Mucosa of rectum (tissue), 2 donors: ENCODE data around the gene ZNF608.

Experiments used
- H3K27ac ChIP-seq, 2 donors: one replicate each; pipeline ENCODE4 v1.7.0; 2013; ENCODE audit warnings: inconsistent platforms in 2 of 2, low read depth in 2 of 2, low read length in 2 of 2
- H3K27me3 ChIP-seq, 2 donors: one replicate each; pipeline ENCODE4 v1.7.0; 2013; ENCODE audit warnings: low read length in 2 of 2; ENCODE audit not compliant: control insufficient read depth in 2 of 2, insufficient read depth in 2 of 2
- H3K36me3 ChIP-seq, 2 donors: one replicate each; pipeline ENCODE4 v1.7.0; 2013; ENCODE audit warnings: low read length in 2 of 2; ENCODE audit not compliant: control insufficient read depth in 2 of 2, insufficient read depth in 2 of 2
- H3K4me1 ChIP-seq, 2 donors: one replicate each; pipeline ENCODE4 v1.7.0; 2013; ENCODE audit warnings: low read length in 2 of 2, mild to moderate bottlenecking in 1 of 2; ENCODE audit not compliant: control insufficient read depth in 2 of 2, insufficient read depth in 2 of 2
- H3K4me3 ChIP-seq, 2 donors: one replicate each; pipeline ENCODE4 v1.7.0; 2013; ENCODE audit warnings: low read length in 2 of 2
- H3K9ac ChIP-seq, 2 donors: one replicate each; pipeline ENCODE4 v1.7.0; 2013; ENCODE audit warnings: low read length in 2 of 2, low read depth in 1 of 2, mild to moderate bottlenecking in 1 of 2
- H3K9me3 ChIP-seq, 2 donors: one replicate each; pipeline ENCODE4 v1.7.0; 2013; ENCODE audit warnings: low read length in 2 of 2; ENCODE audit not compliant: control insufficient read depth in 2 of 2
- donor health status: healthy.
- donor health status: Normal muscosa, but diverticular disease.

ZNF608 gene

DNA sequence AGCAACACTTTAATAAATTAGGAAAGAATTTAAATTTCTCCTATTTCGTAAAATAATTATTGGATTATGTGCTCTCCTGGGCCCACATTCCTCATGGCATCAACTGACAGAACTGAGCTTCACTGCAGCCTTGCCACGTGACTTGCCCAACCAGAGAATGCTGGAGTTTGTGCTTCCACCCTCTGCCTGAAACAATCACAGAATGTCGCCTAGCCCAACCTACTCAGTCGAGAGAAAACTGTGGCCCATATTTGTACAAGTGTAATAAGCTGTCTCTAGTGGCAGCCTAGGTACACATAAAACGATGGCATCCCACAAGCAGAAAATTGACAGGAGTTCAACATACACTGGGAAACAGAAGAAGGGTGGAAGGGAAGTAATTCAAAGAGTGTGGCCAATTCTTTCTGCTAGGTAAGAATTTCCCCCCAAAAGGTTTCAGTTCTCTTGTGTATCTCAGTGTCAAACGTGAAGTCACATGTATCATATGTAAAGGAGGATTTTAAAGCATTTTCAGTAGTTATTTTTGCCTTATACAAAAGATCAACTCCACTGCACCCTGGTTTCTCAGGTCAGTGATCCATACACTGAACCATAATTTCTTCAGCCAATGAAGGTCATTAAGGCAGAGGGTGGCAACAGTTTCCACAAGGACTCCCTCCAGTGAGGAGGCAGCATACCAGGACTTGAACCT lies 41.7 kb downstream of the ZNF608 start:
- H3K4me3 ChIP-seq, result no peak overlapping the region
- H3K27ac ChIP-seq, result peak overlapping the region; percentile 3 to 17
- H3K27me3 ChIP-seq, result no peaks in the 10 kb centered on the region
- no peaks in the 10 kb centered on the region for H3K9me3 ChIP-seq
- H3K4me1 ChIP-seq, result peaks cover 28 to 39% of the 10 kb centered on the region in 2 donors
- no peak overlapping the region for H3K9ac ChIP-seq
- H3K36me3 ChIP-seq, result peaks cover 0 to 8% of the 10 kb centered on the region in 2 donors

DNA sequence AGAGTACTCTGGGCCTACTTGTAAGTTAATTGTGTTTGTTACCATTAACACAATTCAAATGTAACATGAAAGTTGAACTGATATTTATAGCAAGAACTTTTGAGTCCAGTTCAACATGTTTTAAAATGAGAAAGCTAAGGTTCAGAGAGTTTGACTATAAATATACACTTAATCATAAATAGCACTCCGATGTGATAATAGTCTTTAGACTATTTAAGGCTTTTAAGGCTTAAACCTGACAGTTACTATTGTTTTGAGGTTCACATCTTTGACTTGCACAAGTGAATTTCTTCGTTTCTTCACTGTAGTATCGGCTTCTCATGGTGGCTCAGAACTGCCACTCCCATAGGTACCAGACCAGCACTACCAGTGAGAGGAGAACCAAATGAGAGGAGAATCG lies 42.4 kb downstream of the ZNF608 start:
- H3K27ac ChIP-seq, result no peak overlapping the region
- H3K36me3 ChIP-seq, result peaks cover 0 to 8% of the 10 kb centered on the region in 2 donors
- no peaks in the 10 kb centered on the region for H3K9me3 ChIP-seq
- H3K27me3 ChIP-seq, result no peaks in the 10 kb centered on the region
- H3K9ac ChIP-seq, result no peak overlapping the region
- H3K4me1 ChIP-seq, result peaks cover 28 to 39% of the 10 kb centered on the region in 2 donors
- no peak overlapping the region for H3K4me3 ChIP-seq

DNA sequence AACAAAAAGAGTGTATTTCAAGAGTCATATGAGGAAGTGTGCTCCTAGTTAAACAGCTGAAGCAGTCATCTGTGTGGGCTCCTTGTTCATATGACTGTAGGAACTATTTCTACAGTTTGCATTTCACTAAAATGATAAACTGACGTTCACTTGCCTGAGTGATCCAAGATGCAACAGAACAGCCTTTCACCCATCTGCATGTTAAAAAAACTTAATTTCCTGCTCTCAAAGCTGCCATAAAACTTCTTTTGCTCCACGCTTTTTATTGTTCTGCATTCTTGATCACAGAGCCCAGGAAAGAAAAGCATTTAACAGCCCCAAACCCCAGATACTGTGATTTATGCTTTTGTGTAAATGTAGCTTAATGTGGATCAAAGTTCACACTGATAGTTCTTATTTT lies 43.9 kb downstream of the ZNF608 start:
- Histone ChIP-seq H3K27me3 (no peaks in the 10 kb centered on the region), H3K36me3 (peaks cover 0 to 8% of the 10 kb centered on the region in 2 donors), H3K27ac (peak overlapping the region in 1 of 2 donors; percentile 21), H3K4me1 (peaks cover 27 to 41% of the 10 kb centered on the region in 2 donors), H3K9me3 (no peaks in the 10 kb centered on the region), H3K9ac (no peak overlapping the region), H3K4me3 (peak overlapping the region in 1 of 2 donors; percentile 7)

DNA sequence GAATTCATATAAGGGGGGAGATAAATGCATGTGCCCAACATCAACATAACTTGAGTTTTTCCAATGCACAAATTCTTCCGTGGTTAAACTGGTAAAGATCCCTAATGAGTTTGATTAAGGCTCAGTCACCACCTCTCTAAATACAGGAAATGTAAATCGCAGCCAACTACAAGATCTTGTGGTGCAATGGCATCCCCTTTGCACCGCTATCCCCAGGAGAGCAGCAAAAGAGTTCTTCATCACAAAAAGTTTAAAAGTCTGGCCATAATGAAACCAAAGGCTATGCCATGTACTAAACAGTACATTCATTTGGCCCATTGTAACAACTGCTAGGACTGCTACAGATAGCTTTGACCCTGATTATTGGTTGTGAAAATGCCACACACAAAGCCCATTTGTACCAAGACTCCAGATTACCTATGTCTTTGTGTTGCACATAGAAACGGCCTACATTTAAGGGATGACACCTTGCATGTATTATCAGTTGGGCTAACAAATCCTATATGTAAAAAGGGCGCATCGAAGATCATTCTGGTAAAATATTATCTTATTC lies 44.5 kb downstream of the ZNF608 start:
- H3K27ac ChIP-seq, result peak overlapping the region in 1 of 2 donors; percentile 21
- H3K9me3 ChIP-seq, result no peaks in the 10 kb centered on the region
- H3K4me3 ChIP-seq, result no peak overlapping the region
- peaks cover 0 to 8% of the 10 kb centered on the region in 2 donors for H3K36me3 ChIP-seq
- no peaks in the 10 kb centered on the region for H3K27me3 ChIP-seq
- H3K4me1 ChIP-seq, result peaks cover 21 to 37% of the 10 kb centered on the region in 2 donors
- no peak overlapping the region for H3K9ac ChIP-seq

DNA sequence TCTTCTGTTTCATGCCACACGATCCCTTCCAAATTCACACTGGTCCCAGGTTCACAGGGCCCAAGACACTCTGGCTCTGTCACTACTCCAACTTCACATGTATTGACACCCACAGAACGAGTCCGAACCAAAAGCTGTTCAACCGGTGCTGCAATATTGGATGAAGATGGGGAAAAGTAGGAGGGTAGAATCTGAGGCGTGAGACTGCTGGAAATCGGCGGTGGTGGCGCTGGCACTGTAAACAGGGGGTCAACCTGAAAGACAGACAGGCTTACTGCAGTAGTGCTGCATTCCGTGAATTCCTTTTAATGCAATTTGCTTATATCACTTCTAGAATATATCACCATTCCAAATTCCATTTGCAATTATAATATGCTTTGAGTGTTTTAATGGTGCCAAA lies 45.4 kb downstream of the ZNF608 start:
- H3K9me3 ChIP-seq, result no peaks in the 10 kb centered on the region
- H3K4me1 ChIP-seq, result peaks cover 17 to 33% of the 10 kb centered on the region in 2 donors
- peaks cover 0 to 8% of the 10 kb centered on the region in 2 donors for H3K36me3 ChIP-seq
- no peak overlapping the region for H3K27ac ChIP-seq
- H3K9ac ChIP-seq, result no peak overlapping the region
- H3K4me3 ChIP-seq, result no peak overlapping the region
- no peaks in the 10 kb centered on the region for H3K27me3 ChIP-seq

DNA sequence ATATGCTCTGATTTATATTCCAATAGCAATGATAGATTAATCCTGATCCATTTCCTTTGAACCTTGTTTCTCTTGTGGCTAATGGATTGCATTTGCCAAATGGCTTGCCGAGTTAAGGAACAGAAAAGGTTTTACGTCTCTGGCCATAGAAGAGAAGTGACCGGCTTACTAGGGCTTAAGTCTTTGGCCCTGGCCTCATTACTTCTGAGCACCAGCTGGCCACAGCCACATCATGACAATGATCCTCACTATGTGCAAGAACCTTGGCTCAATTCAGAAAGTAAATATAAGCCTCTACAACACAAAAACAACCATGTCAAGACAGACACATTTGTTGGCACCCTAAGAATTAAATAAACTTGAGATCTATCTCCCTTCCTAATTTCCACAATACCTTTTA lies 46.1 kb downstream of the ZNF608 start:
- H3K9ac ChIP-seq, result no peak overlapping the region

GRCh38 chr5:124698770-124699169 lies 47.7 kb downstream of the ZNF608 start:
- Histone ChIP-seq H3K9ac (no peak overlapping the region), H3K4me3 (no peak overlapping the region), H3K4me1 (peaks cover 7 to 21% of the 10 kb centered on the region in 2 donors), H3K9me3 (no peaks in the 10 kb centered on the region), H3K36me3 (peaks cover 0 to 8% of the 10 kb centered on the region in 2 donors), H3K27me3 (no peaks in the 10 kb centered on the region), H3K27ac (peak overlapping the region; percentile 45 to 74)

More for the DNA sequence above, 46.1 kb downstream of the ZNF608 start:
- Histone ChIP-seq H3K27me3 (no peaks in the 10 kb centered on the region), H3K4me1 (peaks cover 13 to 28% of the 10 kb centered on the region in 2 donors), H3K27ac (no peak overlapping the region), H3K36me3 (peaks cover 0 to 8% of the 10 kb centered on the region in 2 donors), H3K9me3 (no peaks in the 10 kb centered on the region), H3K4me3 (no peak overlapping the region)

- Histone ChIP-seq H3K9me3 (no peaks in the 10 kb centered on the region), H3K27me3 (no peaks in the 10 kb centered on the region), H3K36me3 (peaks cover 0 to 8% of the 10 kb centered on the region in 2 donors), H3K27ac (peak overlapping the region; percentile 45 to 74), H3K9ac (no peak overlapping the region), H3K4me1 (peaks cover 7 to 21% of the 10 kb centered on the region in 2 donors), H3K4me3 (no peak overlapping the region)
These were observed 48.4 kb downstream of the ZNF608 start for GRCh38 chr5:124697933-124698591.

DNA sequence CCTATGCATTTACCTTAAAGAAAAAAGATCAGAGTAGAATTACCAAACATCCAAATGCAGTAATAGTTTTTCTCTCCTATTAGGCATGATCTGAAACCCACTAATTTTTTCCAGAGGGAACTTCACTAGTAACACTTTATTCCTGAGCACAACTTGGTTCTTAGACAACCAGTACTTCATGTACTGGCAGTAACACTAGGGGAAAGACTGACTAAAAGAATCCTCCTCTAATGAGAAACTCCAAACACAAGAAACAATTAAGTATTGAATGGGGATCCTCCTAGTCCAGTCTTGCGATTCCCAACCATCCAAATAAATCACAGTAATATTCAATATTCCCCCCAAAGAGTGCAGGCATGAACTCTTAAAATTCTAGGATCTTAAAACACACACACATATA lies 48.9 kb downstream of the ZNF608 start:
- Histone ChIP-seq H3K4me3 (no peak overlapping the region), H3K4me1 (peaks cover 7 to 16% of the 10 kb centered on the region in 2 donors), H3K36me3 (peaks cover 0 to 8% of the 10 kb centered on the region in 2 donors), H3K9ac (no peak overlapping the region), H3K27me3 (no peaks in the 10 kb centered on the region), H3K9me3 (no peaks in the 10 kb centered on the region), H3K27ac (peak overlapping the region; percentile 38 to 74)

- Histone ChIP-seq H3K36me3 (peaks cover 0 to 8% of the 10 kb centered on the region in 2 donors), H3K4me1 (peaks cover 3 to 10% of the 10 kb centered on the region in 2 donors), H3K4me3 (no peak overlapping the region), H3K27ac (peak overlapping the region; percentile 38 to 46), H3K9me3 (no peaks in the 10 kb centered on the region), H3K27me3 (no peaks in the 10 kb centered on the region), H3K9ac (no peak overlapping the region)
These were observed 49.5 kb downstream of the ZNF608 start for GRCh38 chr5:124696898-124697297.
